Cardiac muscle cell (in vitro differentiated cells and primary cell): ENCODE measurements around the gene NOTCH4. TPM values are rescaled to one million over a fixed set of nuclear protein-coding genes. Genes with fewer than 3 reads are reported as not detected.

Experiments used
- DNase-seq, 2 donors: peaks; one replicate each; pipeline versions ENCODE4 v3.0.0 to v3.0.0-alpha.2; 2010 to 2017; ENCODE audit warnings: low read depth in 1 of 2, low spot score in 1 of 2
- H3K27ac ChIP-seq: fragments of 200-600 bp; sonication (generic); 2 replicates; pipeline ENCODE4 v1.5.1; 2016
- H3K27me3 ChIP-seq: fragments of 200-600 bp; sonication (generic); 2 replicates; pipeline ENCODE4 v1.6.0; 2016; ENCODE audit warnings: control low read depth
- H3K36me3 ChIP-seq: fragments of 200-600 bp; sonication (generic); 2 replicates; pipeline ENCODE4 v1.5.1; 2016; ENCODE audit warnings: control low read depth
- H3K4me1 ChIP-seq: fragments of 200-600 bp; sonication (generic); 2 replicates; pipeline ENCODE4 v1.8.1; 2017; ENCODE audit warnings: low read depth, mild to moderate bottlenecking, mixed run types
- H3K4me3 ChIP-seq: fragments of 200-600 bp; sonication (generic); 2 replicates; pipeline ENCODE4 v1.5.1; 2016; ENCODE audit warnings: mild to moderate bottlenecking
- H3K9me3 ChIP-seq: fragments of 200-600 bp; sonication (generic); 2 replicates; pipeline ENCODE4 v1.5.1; 2017; ENCODE audit warnings: low read depth, mild to moderate bottlenecking, control low read depth
- polyA plus RNA-seq: library from polyadenylated mRNA; unstranded; fragments of >200 nt; fragmentation: Nextera tagmentation; extraction: Ambion mirVana; gene quantifications from 2 replicates; pipeline ENCODE4 v1.2.1, GENCODE V29; 2016
- total RNA-seq: library from RNA; depleted of rRNA; stranded (reverse); fragments of >200 nt; gene quantifications from 2 replicates; pipeline ENCODE4 v1.2.3, GENCODE V29; 2016
- TF ChIP-seq, protein P1 (sequence below): IDR thresholded peaks from 2 replicates; pipeline ENCODE4 v1.5.1; 2012; ENCODE audit warnings: low read depth, mild to moderate bottlenecking, low read length

The NOTCH4 gene
- total and polyA plus RNA-seq, 2 experiments from 2014 or later = 3.2 to 5.0 TPM

DNA sequence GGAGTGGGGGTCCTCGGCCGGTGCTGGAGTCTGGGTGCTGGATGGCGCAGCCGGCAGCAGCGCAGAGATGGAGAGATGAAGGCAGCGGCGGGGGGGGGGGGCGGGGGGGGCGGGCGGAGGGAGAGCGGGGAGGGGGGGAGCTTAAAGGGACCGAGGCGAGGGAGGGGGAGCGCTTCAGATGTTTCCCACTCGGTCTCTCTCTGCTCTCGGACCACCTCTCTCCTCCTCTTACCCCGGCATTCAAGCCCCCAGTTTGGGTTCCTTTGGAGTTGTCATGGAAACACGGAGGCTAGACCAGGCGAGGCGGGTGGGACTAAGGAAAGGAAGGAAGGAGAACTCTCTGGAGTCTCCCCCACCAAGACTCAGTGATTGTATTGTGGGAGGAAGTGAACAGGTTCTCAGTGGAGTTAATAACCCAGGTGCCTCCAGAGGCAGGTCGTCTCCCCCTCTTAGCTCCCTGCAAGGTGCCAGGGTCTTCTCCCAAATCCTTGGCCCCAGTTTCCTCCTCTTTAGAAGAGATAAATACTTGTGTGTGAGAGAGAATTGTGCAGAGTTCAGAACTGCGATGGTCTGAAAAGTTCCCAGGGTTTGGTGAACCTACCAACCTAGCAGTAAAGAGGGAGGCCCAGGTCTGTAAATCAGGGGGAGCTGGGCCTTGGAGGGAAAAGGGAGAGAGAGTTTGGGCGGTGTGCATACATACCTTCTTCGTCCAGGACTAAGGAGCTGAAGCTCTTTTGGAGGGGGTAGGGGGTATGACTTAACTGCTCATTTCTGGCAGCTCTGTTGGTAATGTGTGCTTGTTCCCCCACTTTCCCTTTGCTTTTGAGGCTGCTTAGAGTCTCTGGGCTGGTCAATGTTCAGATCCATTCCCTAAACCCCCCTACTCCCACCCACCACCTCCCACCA, 71.8 kb downstream of the NOTCH4 start, which contains the start of gene PRRT1:
PRRT1 (minus strand) TSS at position 77 of the 906 bp plus-strand sequence. CDS start 112 bp downstream, outside the sequence.
- peak within 1 kb of the TSS; percentile 91 for H3K27ac ChIP-seq
- peaks cover 18% of the 10 kb centered on the region for H3K4me1 ChIP-seq
- peaks cover 30% of the 10 kb centered on the region for H3K27me3 ChIP-seq
- H3K4me3 ChIP-seq = peak within 1 kb of the TSS; percentile 63
- DNase-seq = no peak
- H3K9me3 ChIP-seq = no peaks in the 10 kb centered on the region
- TF ChIP-seq, protein P1, sequence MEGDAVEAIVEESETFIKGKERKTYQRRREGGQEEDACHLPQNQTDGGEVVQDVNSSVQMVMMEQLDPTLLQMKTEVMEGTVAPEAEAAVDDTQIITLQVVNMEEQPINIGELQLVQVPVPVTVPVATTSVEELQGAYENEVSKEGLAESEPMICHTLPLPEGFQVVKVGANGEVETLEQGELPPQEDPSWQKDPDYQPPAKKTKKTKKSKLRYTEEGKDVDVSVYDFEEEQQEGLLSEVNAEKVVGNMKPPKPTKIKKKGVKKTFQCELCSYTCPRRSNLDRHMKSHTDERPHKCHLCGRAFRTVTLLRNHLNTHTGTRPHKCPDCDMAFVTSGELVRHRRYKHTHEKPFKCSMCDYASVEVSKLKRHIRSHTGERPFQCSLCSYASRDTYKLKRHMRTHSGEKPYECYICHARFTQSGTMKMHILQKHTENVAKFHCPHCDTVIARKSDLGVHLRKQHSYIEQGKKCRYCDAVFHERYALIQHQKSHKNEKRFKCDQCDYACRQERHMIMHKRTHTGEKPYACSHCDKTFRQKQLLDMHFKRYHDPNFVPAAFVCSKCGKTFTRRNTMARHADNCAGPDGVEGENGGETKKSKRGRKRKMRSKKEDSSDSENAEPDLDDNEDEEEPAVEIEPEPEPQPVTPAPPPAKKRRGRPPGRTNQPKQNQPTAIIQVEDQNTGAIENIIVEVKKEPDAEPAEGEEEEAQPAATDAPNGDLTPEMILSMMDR = no peak
- H3K36me3 ChIP-seq = peaks cover 7% of the 10 kb centered on the region

- no peak for DNase-seq
- no peaks in the 10 kb centered on the region for H3K9me3 ChIP-seq
- H3K27ac ChIP-seq = no peak overlapping the region
- peaks cover 23% of the 10 kb centered on the region for H3K4me1 ChIP-seq
- H3K27me3 ChIP-seq = peaks cover 30% of the 10 kb centered on the region
- peaks cover 2% of the 10 kb centered on the region for H3K36me3 ChIP-seq
- no peak overlapping the region for H3K4me3 ChIP-seq
- TF ChIP-seq, protein P1 = no peak
Observed at GRCh38 chr6:32151181-32151862, 72.5 kb downstream of the NOTCH4 start.

DNA sequence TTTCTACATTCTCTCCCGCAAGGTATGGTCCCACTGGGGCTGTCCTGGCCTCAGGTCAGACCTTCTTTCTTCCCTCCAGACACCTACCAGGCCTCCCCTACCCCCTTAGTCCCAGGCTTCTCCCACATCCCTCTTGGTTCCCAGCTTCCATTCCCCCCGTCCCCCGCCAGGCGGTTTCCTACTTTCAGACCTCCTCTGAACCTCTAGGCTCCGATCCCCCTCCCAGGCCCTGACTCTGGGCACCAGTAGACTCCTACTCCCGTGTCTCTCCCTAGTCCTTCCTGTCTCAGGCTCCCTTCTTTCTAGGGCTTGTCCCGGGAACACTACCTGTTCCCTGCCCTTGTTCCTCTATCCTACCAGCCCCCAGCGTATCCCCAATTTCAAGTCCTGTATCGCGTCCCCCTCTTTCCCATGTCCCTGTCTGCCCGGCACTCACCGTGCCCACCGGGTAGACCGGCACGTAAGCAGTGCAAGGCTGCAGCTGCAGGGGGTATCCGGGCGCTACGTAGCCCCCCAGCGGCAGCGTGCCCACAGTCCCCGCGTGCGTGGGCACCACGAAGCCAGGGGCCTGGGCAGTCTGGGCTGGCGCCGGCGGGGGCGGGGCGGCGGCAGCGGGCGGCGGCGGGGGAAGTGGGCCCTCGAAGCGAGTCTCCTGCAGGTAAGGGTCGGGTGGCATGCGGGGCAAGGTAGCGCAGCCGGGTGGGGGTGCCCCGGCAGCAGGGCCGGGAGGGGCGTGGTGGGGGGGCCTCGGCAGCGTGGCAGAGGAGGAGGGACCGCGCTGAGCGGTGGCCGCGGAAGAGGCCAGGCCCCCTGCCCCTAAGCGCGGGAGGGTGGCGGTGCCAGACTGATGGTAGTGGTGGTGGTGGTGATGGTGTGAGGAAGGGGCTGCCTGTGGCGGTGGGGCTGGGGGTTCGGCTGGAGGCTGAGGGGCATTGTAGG, 73.7 kb downstream of the NOTCH4 start:
- H3K27ac ChIP-seq = no peak overlapping the region
- no peak for DNase-seq
- H3K9me3 ChIP-seq = no peaks in the 10 kb centered on the region
- H3K4me1 ChIP-seq = peaks cover 27% of the 10 kb centered on the region
- H3K4me3 ChIP-seq = no peak overlapping the region
- H3K36me3 ChIP-seq = no peaks in the 10 kb centered on the region
- TF ChIP-seq, protein P1 = no peak
- H3K27me3 ChIP-seq = peaks cover 30% of the 10 kb centered on the region

GRCh38 chr6:32149092-32149755, 74.6 kb downstream of the NOTCH4 start:
- no peak overlapping the region for H3K4me3 ChIP-seq
- peaks cover 22% of the 10 kb centered on the region for H3K4me1 ChIP-seq
- H3K36me3 ChIP-seq = no peaks in the 10 kb centered on the region
- H3K27me3 ChIP-seq = peaks cover 30% of the 10 kb centered on the region
- DNase-seq = no peak
- H3K27ac ChIP-seq = no peak overlapping the region
- no peaks in the 10 kb centered on the region for H3K9me3 ChIP-seq
- TF ChIP-seq, protein P1 = no peak
